Neural cell (in vitro differentiated cells): ENCODE measurements around the gene HP. TPM values are rescaled to one million over a fixed set of nuclear protein-coding genes. Genes with fewer than 3 reads are reported as not detected.

ENCODE experiments used
- H2AFZ ChIP-seq: fragments of 200-600, 300-800 bp; sonication (generic), shearing (Covaris generic); 2 replicates; pipeline ENCODE4 v1.6.0; 2014; ENCODE audit warnings: low read depth, mild to moderate bottlenecking, antibody characterized with exemption, low read length, moderate library complexity
- H3F3A ChIP-seq: fragments of 200-600 bp; shearing (Covaris generic); 2 replicates; pipeline ENCODE4 v1.6.1; 2016; ENCODE audit warnings: mild to moderate bottlenecking, moderate library complexity, mixed read lengths, antibody characterized with exemption, low read length; ENCODE audit not compliant: insufficient read depth, poor library complexity, severe bottlenecking
- H3K27ac ChIP-seq: fragments of 200-600, 300-800 bp; sonication (generic), shearing (Covaris generic); 2 replicates; pipeline ENCODE4 v1.5.1; 2014; ENCODE audit warnings: mild to moderate bottlenecking, low read length, moderate library complexity
- H3K27me3 ChIP-seq: fragments of 300-800, 200-600 bp; sonication (generic), shearing (Covaris generic); 2 replicates; pipeline ENCODE4 v1.6.0; 2014; ENCODE audit warnings: mild to moderate bottlenecking, low read depth, low read length, moderate library complexity; ENCODE audit not compliant: insufficient read depth
- H3K36me3 ChIP-seq: fragments of 300-800, 200-600 bp; sonication (generic), shearing (Covaris generic); 2 replicates; pipeline ENCODE4 v1.5.1; 2014; ENCODE audit warnings: mild to moderate bottlenecking, antibody characterized with exemption, low read length, moderate library complexity; ENCODE audit not compliant: insufficient read depth
- H3K4me2 ChIP-seq: fragments of 300-800, 200-600 bp; sonication (generic), shearing (Covaris generic); 2 replicates; pipeline ENCODE4 v1.6.0; 2014; ENCODE audit warnings: mild to moderate bottlenecking, low read length
- H3K4me3 ChIP-seq: fragments of 300-800, 200-600 bp; sonication (generic), shearing (Covaris generic); 2 replicates; pipeline ENCODE4 v1.5.1; 2014; ENCODE audit warnings: mild to moderate bottlenecking, low read length, moderate library complexity
- H3K79me2 ChIP-seq: fragments of 200-600 bp; shearing (Covaris generic); replicated peaks from 2 replicates; pipeline ENCODE4 v1.6.0; 2014; ENCODE audit warnings: mild to moderate bottlenecking, low read length, moderate library complexity; ENCODE audit not compliant: insufficient read depth
- H3K9ac ChIP-seq: fragments of 300-800, 200-600 bp; sonication (generic), shearing (Covaris generic); 2 replicates; pipeline ENCODE4 v1.6.1; 2016; ENCODE audit warnings: mild to moderate bottlenecking, low read length, mixed read lengths
- H3K9me2 ChIP-seq: fragments of 200-600 bp; shearing (Covaris generic); 2 replicates; pipeline ENCODE4 v1.6.1; 2016; ENCODE audit warnings: mild to moderate bottlenecking, low read length, mixed read lengths; ENCODE audit not compliant: insufficient read depth
- H3K9me3 ChIP-seq: fragments of 200-600, 300-800 bp; sonication (generic), shearing (Covaris generic); 2 replicates; pipeline ENCODE4 v1.6.1; 2016; ENCODE audit warnings: mild to moderate bottlenecking, mixed run types, low read length, moderate library complexity, mixed read lengths
- H4K20me1 ChIP-seq: fragments of 200-600 bp; shearing (Covaris generic); 2 replicates; pipeline ENCODE4 v1.6.1; 2016; ENCODE audit warnings: mild to moderate bottlenecking, mixed run types; ENCODE audit not compliant: insufficient read depth
- EP300 ChIP-seq: fragments of 450-650 bp; conservative IDR thresholded peaks from 2 replicates; pipeline ENCODE4 v1.6.1; 2014; ENCODE audit warnings: antibody characterized with exemption, mild to moderate bottlenecking, moderate library complexity; ENCODE audit not compliant: poor library complexity, severe bottlenecking
- EZH2 ChIP-seq: fragments of 200-600, 300-800 bp; shearing (Covaris generic), sonication (generic); IDR thresholded peaks from 2 replicates; pipeline ENCODE4 v1.6.1; 2014; ENCODE audit warnings: antibody characterized with exemption, low read length, borderline replicate concordance, mild to moderate bottlenecking; ENCODE audit not compliant: insufficient read depth, poor library complexity, severe bottlenecking
- MXI1 ChIP-seq: fragments of 450-650 bp; conservative IDR thresholded peaks from 2 replicates; pipeline ENCODE4 v1.6.1; 2014; ENCODE audit warnings: antibody characterized with exemption, mild to moderate bottlenecking; ENCODE audit not compliant: poor library complexity, severe bottlenecking
- POLR2AphosphoS5 ChIP-seq: IDR thresholded peaks from 2 replicates; pipeline ENCODE4 v1.6.1; 2012
- RAD21 ChIP-seq: fragments of 450-650 bp; conservative IDR thresholded peaks from 2 replicates; pipeline ENCODE4 v1.6.1; 2014; ENCODE audit warnings: antibody characterized with exemption, mild to moderate bottlenecking, moderate library complexity
- REST ChIP-seq: IDR thresholded peaks from 2 replicates; pipeline ENCODE4 v1.6.1; 2012; ENCODE audit warnings: borderline replicate concordance
- SMC3 ChIP-seq: fragments of 450-650 bp; conservative IDR thresholded peaks from 2 replicates; pipeline ENCODE4 v1.6.1; 2014; ENCODE audit warnings: antibody characterized with exemption, mild to moderate bottlenecking, moderate library complexity; ENCODE audit not compliant: poor library complexity
- TAF1 ChIP-seq: IDR thresholded peaks from 2 replicates; pipeline ENCODE4 v1.6.1; 2012; ENCODE audit warnings: low read depth
- polyA plus RNA-seq: library from polyadenylated mRNA; depleted of rRNA; stranded (reverse); fragments of >200 nt; gene quantifications from 2 replicates; pipeline ENCODE4 v1.2.3, GENCODE V29; 2014
- TF ChIP-seq, protein P1 (sequence below): fragments of 450-650 bp; IDR thresholded peaks from 2 replicates; pipeline ENCODE4 v1.5.1; 2014; ENCODE audit warnings: antibody characterized with exemption, mild to moderate bottlenecking, moderate library complexity; ENCODE audit not compliant: poor library complexity, severe bottlenecking

Gene HP
- polyA plus RNA-seq, 1 donor from 2014 or later: not detected

GRCh38 chr16:72104905-72105304 lies 50.6 kb downstream of the HP start:
- H3K36me3 ChIP-seq: peaks cover 14% of the 10 kb centered on the region

GRCh38 chr16:72105978-72106377 lies 51.7 kb downstream of the HP start:
- Histone ChIP-seq H3F3A (no peaks in the 10 kb centered on the region), H3K9ac (no peak overlapping the region), H3K9me3 (no peaks in the 10 kb centered on the region), H3K79me2 (no peaks in the 10 kb centered on the region), H3K4me3 (no peak overlapping the region), H2AFZ (no peak overlapping the region), H4K20me1 (no peaks in the 10 kb centered on the region), H3K27me3 (no peaks in the 10 kb centered on the region), H3K36me3 (peaks cover 14% of the 10 kb centered on the region), H3K4me2 (no peak overlapping the region), H3K27ac (no peak overlapping the region), H3K9me2 (no peaks in the 10 kb centered on the region)
- TF ChIP-seq, protein P1, sequence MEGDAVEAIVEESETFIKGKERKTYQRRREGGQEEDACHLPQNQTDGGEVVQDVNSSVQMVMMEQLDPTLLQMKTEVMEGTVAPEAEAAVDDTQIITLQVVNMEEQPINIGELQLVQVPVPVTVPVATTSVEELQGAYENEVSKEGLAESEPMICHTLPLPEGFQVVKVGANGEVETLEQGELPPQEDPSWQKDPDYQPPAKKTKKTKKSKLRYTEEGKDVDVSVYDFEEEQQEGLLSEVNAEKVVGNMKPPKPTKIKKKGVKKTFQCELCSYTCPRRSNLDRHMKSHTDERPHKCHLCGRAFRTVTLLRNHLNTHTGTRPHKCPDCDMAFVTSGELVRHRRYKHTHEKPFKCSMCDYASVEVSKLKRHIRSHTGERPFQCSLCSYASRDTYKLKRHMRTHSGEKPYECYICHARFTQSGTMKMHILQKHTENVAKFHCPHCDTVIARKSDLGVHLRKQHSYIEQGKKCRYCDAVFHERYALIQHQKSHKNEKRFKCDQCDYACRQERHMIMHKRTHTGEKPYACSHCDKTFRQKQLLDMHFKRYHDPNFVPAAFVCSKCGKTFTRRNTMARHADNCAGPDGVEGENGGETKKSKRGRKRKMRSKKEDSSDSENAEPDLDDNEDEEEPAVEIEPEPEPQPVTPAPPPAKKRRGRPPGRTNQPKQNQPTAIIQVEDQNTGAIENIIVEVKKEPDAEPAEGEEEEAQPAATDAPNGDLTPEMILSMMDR: no peak
- TF ChIP-seq POLR2AphosphoS5 (no peak), EZH2 (no peak), SMC3 (no peak), EP300 (no peak), RAD21 (no peak), TAF1 (no peak), REST (no peak), MXI1 (no peak)

More at GRCh38 chr16:72104905-72105304, 50.6 kb downstream of the HP start:
- Histone ChIP-seq H3K9me3 (no peaks in the 10 kb centered on the region), H3K27ac (no peak overlapping the region), H3K27me3 (no peaks in the 10 kb centered on the region), H3K4me3 (no peak overlapping the region), H3K9ac (no peak overlapping the region), H3K79me2 (no peaks in the 10 kb centered on the region), H2AFZ (no peak overlapping the region), H3K9me2 (no peaks in the 10 kb centered on the region), H4K20me1 (no peaks in the 10 kb centered on the region), H3F3A (no peaks in the 10 kb centered on the region), H3K4me2 (no peak overlapping the region)
- TF ChIP-seq SMC3: no peak
- no peak for TF ChIP-seq RAD21
- TF ChIP-seq POLR2AphosphoS5: no peak

- Histone ChIP-seq H3K9me3 (no peaks in the 10 kb centered on the region), H3K4me2 (no peak overlapping the region), H4K20me1 (no peaks in the 10 kb centered on the region), H3K27ac (no peak overlapping the region), H3K4me3 (no peak overlapping the region), H3K9ac (no peak overlapping the region), H3K27me3 (no peaks in the 10 kb centered on the region), H3K36me3 (peaks cover 7% of the 10 kb centered on the region), H2AFZ (no peak overlapping the region), H3F3A (no peaks in the 10 kb centered on the region), H3K9me2 (no peaks in the 10 kb centered on the region), H3K79me2 (no peaks in the 10 kb centered on the region)
- TF ChIP-seq REST: no peak
These were observed 53.1 kb downstream of the HP start for GRCh38 chr16:72107371-72107770.
